Amniotic epithelial cell (primary cell): ENCODE measurements around the gene TRIP10.
"Not testable (repeated sequence)": the region's sequence is repeated elsewhere in the genome, so short reads cannot be mapped to it uniquely, and the experiment has no call there.

Experiments used
- DNase-seq: peaks from one replicate; pipeline ENCODE4 v3.0.0-alpha.2; 2010; ENCODE audit warnings: low read depth

TRIP10 gene

DNA sequence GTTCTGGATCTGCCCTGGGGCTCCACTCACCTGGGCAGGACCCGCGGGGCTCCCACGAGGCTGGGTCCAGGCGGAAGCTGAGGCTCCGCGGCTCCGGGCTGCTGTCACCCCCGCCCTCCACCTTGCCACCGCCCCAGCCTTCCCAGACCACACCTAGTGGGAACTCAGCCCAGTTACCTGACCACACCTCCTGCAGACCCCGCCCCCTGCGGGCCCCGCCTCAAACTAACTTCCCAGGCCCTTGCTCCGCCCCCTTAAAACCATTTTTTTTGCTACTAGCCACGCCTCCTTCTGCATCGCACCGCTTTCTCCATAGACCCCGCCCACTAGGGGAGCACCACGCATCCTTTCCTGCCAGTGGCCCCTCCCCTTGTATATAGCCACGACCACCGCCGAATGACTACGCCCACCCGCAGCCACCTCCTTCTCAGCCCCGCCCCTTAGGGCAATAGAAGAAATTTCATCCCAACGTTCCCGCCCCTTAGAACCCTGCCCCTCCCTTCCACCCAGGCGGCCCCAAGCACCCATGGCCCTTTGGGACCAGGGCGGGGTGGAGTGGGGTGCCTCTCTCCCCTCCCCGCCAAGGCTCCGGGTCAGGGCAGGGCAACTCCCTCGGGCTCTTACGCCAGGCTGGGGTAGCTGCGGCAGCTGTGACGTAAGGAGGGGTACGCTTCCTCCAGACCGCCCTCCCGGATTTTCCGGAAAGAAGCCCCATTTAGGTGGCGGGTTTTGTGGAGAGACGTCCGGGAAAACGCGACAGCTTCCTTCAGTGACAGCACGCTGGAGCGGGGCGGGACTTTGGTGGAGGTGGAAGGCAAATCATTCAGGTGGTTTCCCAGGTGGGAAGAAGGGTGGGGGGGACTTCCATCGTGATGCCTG, 28.1 kb downstream of the TRIP10 start, which contains the start of gene SH2D3A:
Gene SH2D3A (minus strand): TSS at position 79 of the 879 bp plus-strand sequence. CDS start 3,687 bp downstream, outside the sequence.
- peak; percentile 13 for DNase-seq

DNA sequence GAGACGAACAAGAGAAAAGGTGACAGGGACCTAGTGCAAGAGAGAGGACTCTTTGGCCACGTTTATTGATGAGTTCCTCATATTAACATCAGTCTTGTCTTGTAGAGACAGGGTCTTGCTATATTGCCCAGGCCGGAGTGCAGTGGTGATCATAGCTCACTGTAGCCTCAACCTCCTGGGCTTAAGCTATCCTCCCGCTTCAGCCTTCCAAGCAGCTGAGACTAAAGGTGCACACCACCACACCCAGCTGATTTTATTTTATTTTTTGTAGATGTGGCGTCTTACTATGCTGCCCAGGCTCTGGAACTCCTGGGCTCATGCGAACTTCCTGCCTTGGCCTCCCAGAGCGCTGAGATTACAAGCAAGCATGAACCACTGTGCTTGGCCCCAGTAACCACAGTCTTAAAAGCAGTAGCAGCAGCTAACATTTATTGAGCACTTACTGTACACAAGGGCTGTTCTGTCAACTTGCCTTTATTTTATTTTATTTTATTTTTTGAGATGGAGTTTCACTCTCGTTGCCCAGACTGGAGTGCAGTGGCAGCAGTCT, 28.8 kb downstream of the TRIP10 start:
- no peak for DNase-seq

DNA sequence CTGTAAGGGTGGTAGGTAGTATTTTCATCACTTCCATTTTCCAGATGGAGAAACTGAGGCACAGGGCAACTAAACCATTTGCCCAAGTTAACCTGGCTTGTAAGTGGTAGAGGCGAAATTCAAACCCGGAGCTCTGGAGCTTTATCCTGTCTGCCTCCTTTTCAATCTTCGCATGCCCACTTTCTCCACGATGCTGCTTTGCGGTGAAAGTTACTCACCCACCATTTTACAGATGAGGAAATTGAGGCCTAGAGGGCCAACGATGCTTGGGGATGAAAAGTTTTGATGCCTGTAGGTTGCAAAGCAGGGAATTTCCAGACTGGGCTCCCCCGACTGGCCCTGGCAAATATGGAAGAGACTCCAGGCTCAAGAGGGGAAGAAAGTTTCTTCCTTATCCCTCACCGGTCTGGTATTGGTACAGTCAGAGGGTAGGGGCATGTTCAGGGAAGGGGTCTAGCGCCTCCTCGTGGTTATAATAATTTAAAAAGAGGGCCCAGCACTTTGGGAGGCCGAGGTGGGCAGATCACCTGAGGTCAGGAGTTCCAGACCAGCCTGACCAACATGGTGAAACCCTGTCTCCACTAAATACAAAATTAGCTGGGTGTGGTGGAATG, 29.6 kb downstream of the TRIP10 start:
- DNase-seq, result peak; percentile 38

DNA sequence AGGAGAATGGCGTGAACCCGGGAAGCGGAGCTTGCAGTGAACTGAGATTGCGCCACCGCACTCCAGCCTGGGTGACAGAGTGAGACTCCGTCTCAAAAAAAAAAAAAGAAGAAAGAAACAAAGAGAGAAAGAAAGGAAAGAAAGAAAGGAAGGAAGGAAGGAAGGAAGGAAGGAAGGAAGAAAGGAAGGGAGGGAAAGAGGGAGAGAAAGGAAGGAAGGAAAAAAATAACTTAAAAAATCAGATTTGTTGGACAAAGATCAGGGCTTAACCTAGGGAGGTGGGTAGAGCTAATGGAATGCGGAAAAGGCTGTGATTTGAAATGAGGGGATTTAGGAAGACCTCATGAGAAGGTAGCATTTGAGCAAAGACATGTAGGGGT, 32.2 kb downstream of the TRIP10 start:
- not testable (repeated sequence) for DNase-seq

DNA sequence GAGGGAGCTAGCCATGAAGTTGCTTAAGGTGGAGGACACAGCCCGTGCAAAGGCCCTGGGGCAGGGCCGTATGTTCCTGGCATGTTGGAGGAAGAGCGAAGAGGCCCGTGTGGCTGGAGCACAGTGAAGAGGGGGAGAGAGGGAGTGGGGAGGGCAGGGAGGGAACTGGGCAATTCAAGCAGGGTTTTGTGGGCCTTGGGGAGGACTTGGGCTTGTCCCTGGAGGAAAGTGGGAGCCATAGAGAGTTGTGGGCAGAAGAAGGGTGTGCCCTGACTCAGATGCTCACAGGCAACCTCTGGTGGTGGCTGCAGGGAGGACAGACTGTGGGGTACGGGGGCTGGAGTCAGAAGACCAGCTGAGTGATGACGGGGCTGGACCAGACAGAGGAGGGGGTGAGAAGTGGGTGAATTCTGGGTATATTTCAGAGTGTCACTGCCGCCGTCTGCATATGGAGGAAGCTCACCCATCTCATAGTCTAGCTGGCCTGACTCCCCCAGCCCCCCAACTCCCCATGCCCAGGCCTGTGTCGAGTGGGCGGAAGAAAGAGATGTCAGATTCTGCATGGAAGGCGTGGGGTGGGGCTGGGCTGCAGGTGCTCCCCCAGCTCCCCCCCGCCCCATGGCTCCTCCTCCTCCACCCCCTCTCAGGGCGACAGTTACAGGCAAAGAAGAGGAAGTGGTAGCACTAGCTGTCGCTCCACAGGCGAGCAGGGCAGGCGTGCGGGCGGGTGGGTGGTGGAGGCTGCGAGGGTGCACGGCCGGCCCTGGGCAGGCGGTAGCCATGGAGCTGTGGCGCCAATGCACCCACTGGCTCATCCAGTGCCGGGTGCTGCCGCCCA, 32.8 kb downstream of the TRIP10 start, which contains the start of gene VAV1:
Gene VAV1 (plus strand): TSS at position 681 of the 838 bp plus-strand sequence. CDS start 100 bp downstream, at position 781.
- no peak for DNase-seq

DNA sequence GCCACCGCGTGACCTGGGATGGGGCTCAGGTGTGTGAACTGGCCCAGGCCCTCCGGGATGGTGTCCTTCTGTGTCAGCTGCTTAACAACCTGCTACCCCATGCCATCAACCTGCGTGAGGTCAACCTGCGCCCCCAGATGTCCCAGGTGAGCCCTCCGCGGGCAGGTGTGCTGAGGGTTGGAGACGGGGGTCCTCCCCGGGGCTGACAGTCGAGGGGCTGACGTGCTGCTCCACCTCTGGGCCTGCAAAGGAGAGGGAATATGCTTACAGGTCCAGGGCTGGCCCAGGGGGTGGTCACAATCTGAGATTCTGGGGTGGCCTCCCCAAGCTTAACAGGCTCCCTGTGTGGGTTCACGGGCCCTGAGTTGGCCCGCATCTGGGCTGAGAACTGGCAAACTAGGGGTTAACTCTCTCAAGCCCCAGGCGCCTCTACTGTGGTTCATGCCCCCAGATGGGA, 33.4 kb downstream of the TRIP10 start:
- no peak for DNase-seq

DNA sequence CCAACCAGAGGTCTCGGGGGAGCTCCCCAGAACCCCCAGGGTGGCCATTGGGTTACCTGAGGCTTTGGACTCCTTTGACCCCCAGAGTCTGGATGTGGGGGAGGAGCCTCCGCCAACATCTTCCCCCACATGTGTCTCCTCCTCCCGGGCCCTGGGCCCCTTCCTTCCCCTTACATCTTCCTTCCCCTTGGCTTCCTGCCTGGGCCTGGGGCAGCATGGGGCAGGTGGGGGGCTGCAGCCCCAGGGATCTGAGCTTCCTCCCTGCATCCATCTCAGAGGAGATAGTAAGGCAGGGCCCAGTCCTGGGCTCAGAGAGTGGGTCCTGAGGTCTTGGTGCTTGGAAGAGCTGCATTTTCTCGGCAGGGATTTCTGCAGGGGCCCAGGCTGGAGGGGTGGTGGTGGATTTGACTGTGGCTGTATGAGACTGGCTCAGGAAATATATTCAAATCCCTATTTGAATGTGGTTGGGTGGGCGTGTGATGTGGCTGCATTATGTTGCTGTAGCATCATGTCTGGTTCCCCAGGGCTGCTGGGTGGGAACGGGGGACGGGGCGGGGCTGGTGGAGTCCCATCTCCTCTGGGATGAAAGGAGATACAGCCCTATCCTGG, 33.9 kb downstream of the TRIP10 start:
- DNase-seq, result no peak

DNA sequence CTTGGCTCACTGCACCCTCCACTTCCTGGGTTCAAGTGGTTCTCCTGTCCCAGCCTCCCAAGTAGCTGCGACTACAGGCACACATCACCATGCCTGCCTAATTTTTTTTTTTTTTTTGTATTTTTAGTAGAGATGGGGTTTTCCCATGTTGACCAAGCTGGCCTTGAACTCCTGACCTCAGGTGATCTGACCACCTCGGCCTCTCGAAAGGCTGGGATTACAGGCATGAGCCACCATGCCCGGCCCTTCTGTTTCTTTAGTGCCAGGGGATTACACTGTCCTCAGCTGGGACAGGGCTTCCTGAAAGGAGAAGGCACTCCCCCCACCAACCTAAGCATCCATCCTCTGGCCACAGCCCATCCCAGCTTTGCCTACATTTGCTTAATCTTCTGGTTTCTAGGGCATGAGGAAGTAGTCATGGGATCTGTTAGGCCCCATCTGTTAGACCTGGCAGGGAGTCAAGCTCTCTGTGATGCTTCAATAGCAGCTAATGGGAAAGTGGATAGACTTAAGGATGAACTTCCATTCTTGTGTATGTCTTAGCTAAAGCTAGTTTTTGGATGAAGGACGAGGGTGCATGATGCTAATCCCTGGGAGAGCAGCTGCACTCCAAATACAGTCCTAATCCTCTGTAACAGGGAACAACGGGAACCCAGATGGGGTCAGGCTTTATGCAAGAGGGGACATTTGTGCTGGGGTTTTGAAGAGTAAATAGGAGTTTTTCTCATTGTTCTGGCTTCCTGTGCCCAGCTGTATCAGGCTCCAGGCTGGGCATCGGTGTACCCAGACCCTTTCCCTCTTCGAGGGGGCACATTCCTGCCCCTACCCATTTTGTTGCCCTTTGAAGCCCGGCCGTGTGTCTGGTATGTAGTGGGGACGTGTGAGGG, 35.6 kb downstream of the TRIP10 start:
- DNase-seq, result no peak

DNA sequence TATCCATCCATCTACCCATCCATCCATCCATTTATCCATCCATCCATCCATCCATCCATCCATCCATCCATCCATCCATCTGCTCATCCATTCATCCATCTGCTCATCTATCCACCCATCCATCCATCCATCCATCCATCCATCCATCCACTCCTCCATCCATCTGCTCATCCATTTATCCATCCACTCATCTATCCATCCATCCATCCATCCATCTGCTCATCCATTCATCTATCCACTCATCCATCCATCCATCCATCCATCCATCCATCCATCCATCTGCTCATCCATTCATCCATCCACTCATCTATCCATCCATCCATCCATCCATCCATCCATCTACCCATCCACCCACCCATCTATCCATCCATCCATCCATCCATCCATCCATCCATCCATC, 36.6 kb downstream of the TRIP10 start:
- not testable (repeated sequence) for DNase-seq

DNA sequence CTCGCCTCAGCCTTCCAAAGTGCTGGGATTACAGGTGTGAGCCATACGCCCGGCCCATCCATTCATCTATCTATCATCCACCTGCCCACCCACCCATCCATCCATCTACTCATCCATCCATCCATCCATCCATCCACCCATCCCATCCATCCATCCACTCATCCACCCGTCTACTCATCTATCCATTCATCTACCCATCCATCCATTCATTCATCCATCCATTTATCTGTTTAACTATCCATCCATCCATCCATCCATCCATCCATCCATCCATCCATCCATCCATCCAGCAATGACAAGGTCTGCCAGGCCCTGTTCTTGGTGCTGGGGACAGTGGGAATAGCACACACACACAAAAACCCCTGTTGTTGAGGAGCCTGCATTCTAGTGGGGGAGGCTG, 37.5 kb downstream of the TRIP10 start:
- DNase-seq, result no peak

DNA sequence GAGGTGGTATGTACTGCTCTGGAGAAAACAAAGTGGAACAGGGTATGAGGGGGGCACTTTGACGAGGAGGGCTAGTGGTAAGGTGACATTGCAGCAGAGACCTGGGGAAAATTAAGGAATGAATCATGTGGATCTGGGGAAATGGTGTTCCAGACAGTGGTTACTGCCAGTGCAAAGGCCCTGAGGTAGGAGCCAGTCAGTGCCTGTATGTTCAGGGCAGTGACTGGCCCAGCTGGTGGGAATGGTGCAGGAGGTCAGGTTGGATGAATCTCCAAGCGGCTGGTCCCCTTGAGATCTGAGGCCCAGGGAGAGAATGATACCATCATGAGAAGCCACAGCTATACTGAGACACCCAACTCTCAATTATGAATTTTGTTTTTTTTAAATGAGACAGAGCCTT, 38.0 kb downstream of the TRIP10 start:
- no peak for DNase-seq

DNA sequence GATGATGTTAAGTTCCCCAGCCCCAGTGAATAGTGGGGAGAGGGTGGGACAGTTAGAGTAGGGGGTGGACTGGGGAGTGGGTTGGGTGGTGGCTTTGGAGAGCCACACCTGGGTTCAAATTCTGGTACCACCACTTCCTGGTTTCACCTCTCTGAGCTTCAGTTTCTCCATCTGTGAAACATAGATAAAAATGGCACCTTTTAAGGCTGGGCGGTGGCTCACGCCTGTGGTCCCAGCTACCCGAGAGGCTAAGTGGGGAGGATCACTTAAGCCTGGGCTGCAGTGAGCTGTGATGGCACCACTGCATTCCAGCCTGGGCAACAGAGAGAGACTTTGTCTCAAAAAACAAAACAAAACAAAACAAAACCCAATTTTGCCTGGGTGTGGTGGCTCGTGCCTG, 38.9 kb downstream of the TRIP10 start:
- DNase-seq, result no peak

DNA sequence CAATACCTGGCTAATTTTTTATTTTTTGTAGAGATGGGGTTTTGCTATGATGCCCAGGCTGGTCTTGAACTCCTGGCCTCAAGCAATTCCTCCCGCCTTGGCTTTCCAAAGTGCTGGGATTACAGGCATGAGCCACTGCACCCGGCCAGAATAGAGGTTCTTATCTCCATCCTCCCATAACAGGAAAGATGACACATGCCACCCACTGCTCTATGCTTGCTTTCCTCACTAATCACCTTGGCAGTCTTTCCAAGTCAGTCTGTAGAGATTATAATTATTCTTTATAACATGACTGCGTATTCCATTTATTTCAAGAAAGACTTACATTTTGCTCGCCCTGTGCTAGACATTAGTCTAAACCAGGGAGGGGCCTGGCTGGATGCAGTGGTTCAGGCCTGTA, 39.7 kb downstream of the TRIP10 start:
- no peak for DNase-seq

DNA sequence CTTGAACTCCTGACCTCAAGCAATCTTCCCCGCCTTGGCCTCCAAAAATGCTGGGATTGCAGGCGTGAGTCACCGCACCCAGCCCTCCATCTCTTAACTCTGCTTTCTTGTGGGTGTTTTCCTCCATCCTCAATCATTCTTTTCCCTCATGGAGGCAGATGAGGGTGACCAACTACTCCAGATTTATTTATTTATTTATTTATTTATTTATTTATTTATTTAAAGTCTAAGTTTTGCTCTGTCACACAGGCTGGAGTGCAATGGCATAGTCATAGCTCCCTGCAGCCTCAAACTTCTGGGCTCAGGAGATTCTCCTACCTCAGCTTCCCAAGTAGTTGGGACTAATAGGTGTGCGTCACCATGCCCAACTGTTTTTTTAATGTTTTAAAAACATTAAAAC, 47.9 kb downstream of the TRIP10 start:
- no peak for DNase-seq

DNA sequence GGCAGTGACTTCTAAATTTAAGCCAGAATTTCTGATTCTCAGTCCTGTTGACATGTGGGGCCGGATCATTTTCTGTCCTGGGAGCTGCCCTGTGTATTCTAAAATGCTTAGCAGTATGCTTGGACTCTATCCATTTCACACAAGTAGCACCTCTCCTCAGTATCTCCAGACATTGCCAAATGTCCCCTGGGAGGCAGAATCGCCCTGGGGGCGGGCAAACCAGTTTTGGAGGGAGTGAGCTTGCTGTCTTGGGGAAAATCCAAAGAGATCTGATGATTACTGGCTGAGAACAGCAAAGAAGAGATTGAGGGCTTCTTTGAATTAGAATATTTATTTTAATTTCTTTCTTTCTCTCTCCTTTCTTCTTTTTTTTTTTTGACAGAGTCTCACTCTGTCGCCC, 49.4 kb downstream of the TRIP10 start:
- DNase-seq, result no peak

DNA sequence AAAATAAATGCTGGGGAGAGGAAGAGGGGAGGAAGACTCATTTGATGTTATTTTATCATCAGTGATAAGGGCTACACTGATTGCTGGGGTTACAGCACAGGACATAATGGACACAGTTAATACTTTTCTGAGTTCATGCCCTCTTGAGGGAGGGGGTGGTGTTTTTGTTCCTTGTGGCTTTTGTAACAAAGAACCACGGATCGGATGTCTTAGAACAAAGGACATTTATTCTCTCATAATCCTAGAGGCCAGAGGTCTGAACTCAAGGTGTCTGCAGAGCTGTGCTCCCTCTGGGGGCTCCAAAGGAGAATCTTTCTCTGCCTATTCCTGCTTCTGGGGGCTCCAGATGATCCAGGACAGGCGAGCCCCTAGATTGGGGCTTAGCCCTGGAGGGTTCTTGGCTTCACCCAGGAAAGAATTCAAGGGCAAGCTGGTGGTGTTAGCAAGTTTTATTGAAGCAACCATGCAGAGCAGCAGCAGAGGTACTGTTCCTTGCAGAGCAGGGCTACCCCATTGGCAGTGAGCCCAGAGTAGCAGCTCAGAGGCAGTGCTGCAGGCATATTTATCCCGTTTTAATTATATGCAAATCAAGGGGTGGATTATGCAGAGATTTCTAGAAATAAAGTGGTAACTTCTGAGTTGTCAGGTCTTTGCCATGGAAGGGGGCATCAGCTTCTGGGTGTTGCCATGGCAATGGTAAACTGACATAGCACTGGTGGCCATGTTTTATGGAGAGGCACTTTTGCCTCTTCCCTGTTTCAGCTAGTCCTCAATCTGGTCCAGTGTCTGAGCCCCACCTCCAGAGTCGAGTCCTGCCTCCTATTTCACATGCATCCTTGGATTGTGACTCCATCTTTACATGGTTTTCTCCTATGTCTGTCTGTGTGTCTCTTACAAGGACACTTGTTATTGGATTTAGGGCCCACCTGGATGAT, 51.0 kb downstream of the TRIP10 start:
- no peak for DNase-seq

DNA sequence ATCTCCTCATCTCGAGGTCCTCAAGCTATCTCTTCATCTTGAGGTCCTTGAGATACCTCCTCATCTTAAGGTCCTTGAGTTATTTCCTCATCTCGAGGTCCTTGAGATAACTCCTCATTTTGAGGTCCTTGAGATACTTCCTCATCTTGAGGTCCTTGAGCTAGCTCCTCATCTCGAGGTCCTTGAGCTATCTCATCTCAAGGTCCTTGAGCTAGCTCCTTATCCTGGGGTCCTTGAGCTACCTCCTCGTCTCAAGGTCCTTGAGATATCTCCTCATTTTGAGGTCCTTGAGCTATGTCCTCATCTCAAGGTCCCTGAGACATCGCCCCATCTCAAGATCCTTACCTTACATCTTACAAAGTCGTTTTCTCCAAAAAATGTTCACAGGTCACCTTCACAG, 51.8 kb downstream of the TRIP10 start:
- DNase-seq, result no peak

DNA sequence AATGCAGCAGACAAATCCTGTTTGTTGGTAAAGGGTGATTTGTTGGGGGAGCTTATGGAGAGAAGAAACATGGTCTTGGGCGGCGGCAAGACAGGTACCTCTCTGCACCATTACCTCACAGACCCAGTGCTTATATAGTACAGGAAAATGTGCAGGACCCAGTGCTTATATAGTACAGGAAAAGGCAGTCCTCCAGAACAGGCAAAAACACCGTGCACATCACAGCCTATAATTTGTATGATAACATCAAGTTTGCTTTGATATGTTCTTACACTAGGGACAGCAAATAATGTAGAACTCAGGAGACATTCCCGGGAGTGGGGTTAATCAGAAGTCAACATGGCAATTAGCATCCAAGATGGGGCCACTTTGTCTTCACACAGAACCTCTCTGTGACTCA, 53.9 kb downstream of the TRIP10 start:
- DNase-seq, result no peak

DNA sequence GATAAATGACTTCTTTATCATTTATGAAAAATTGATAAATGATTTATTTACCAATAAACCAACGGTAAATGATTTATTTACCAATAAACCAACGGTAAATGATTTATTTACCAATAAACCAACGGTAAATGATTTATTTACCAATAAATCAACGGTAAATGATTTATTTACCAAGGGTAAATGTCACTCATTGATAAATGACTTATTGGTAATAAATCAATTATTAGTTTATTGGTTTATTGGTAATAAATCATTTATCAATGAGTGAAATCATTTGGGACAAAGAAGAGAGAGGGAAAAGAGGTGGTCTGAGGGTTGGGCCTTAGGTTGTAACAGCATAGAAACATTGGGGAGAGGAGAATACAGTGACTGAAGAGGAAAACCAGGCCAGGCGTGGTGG, 54.5 kb downstream of the TRIP10 start:
- DNase-seq, result no peak
